HepG2 (cell line): ENCODE data around the gene SIGLEC10. TPM values are rescaled to one million over a fixed set of nuclear protein-coding genes. Genes with fewer than 3 reads are reported as not detected.

Experiments used
- AFF4 ChIP-seq: sonication (generic); formaldehyde crosslinking; IDR thresholded peaks from 2 replicates; pipeline ENCODE4 v1.4.0; 2020; ENCODE audit warnings: missing genetic modification reagents
- AGO2 ChIP-seq: fragments of 200-400 bp; formaldehyde crosslinking; optimal IDR thresholded peaks from 2 replicates; pipeline ENCODE3; 2017; ENCODE audit warnings: mild to moderate bottlenecking, low read depth, low read length, moderate library complexity
- FOXO1 ChIP-seq: sonication (generic); formaldehyde crosslinking; IDR thresholded peaks from 2 replicates; pipeline ENCODE4 v1.4.0; 2020; ENCODE audit warnings: missing genetic modification reagents
- KAT2B ChIP-seq: fragments of 150-350 bp; IDR thresholded peaks from 2 replicates; pipeline ENCODE4 v1.6.1; 2014; ENCODE audit warnings: low read depth, low read length, borderline replicate concordance
- KMT2B ChIP-seq: IDR thresholded peaks from 2 replicates; pipeline ENCODE4 v1.6.1; 2016; ENCODE audit warnings: missing genetic modification reagents, missing compliant biosample characterization
- MAF1 ChIP-seq: sonication (generic); formaldehyde crosslinking; IDR thresholded peaks from 2 replicates; pipeline ENCODE4 v1.5.0; 2020; ENCODE audit warnings: missing genetic modification reagents, borderline replicate concordance
- MBNL3 ChIP-seq: fragments of 250-450 bp; sonication (Bioruptor Pico); conservative IDR thresholded peaks from 2 replicates; pipeline ENCODE4 v1.8.0; 2022; ENCODE audit warnings: mild to moderate bottlenecking, inconsistent platforms
- TCF12 ChIP-seq, 2 experiments: fragments of 450-650 bp in 1 of 2; sonication (generic) in 1 of 2; formaldehyde crosslinking in 1 of 2; IDR thresholded peaks; 2 replicates each; pipeline versions ENCODE4 v1.6.1 to v1.8.0; 2017 to 2022; ENCODE audit warnings: antibody characterized with exemption in 1 of 2, mild to moderate bottlenecking in 1 of 2, missing genetic modification reagents in 1 of 2, moderate library complexity in 1 of 2
- ZBTB8A ChIP-seq: sonication (generic); formaldehyde crosslinking; IDR thresholded peaks from 2 replicates; pipeline ENCODE4 v1.4.0; 2020; ENCODE audit warnings: mild to moderate bottlenecking, low read depth, missing genetic modification reagents, borderline replicate concordance
- ZNF264 ChIP-seq: sonication (generic); formaldehyde crosslinking; IDR thresholded peaks from 2 replicates; pipeline ENCODE4 v1.4.0; 2020; ENCODE audit warnings: missing genetic modification reagents
- ZNF296 ChIP-seq: sonication (generic); formaldehyde crosslinking; conservative IDR thresholded peaks from 2 replicates; pipeline ENCODE4 v1.5.0; 2020; ENCODE audit warnings: mild to moderate bottlenecking, missing genetic modification reagents
- ZNF549 ChIP-seq: sonication (generic); formaldehyde crosslinking; IDR thresholded peaks from 2 replicates; pipeline ENCODE4 v1.5.0; 2020; ENCODE audit warnings: missing genetic modification reagents
- ZNF670 ChIP-seq: sonication (generic); formaldehyde crosslinking; IDR thresholded peaks from 2 replicates; pipeline ENCODE4 v1.8.0; 2022; ENCODE audit warnings: mild to moderate bottlenecking, missing genetic modification reagents, borderline replicate concordance
- polyA plus RNA-seq, 8 experiments: library from polyadenylated mRNA; depleted of rRNA in 3 of 8; stranded (reverse) in 7 of 8; unstranded in 1 of 8; fragments of >200 nt; fragmentation: Illumina TruSeq in 4 of 8; extraction: Trizol in 4 of 8; gene quantifications; 2 replicates each; pipeline versions ENCODE4 v1.2.1 to v1.2.3, GENCODE V29; 2011 to 2016; ENCODE audit warnings: low read depth in 4 of 8, missing spikeins in 1 of 8, mixed read lengths in 1 of 8; ENCODE audit not compliant: insufficient read depth in 1 of 8
- total RNA-seq, 5 experiments: library from RNA; depleted of rRNA; stranded (reverse); fragments of >200 nt; fragmentation: Illumina TruSeq; extraction: Trizol; gene quantifications; 2 replicates each; pipeline ENCODE4 v1.2.3, GENCODE V29; 2016; ENCODE audit warnings: low read depth in 1 of 5
- TF ChIP-seq, protein P1 (sequence below): sonication (generic); formaldehyde crosslinking; IDR thresholded peaks from 2 replicates; pipeline ENCODE4 v1.5.0; 2020; ENCODE audit warnings: mild to moderate bottlenecking, missing genetic modification reagents

The SIGLEC10 gene
- total and polyA plus RNA-seq, 2 of the 13 experiments (the other 11 are each of a cell fraction or from before 2014, with no cell fraction given), result not detected

- TF ChIP-seq AGO2 (no peak), TCF12 (IDR thresholded peaks at IDR 0.05) (no peak), TCF12 (CRISPR knock-in tag; IDR thresholded peaks at IDR 0.05) (no peak; the same call in 1 of the 2 replicates), ZBTB8A (peak; percentile 79; the same call in 1 of the 2 replicates), FOXO1 (CRISPR knock-in tag) (peak; percentile 90), MAF1 (CRISPR knock-in tag) (peak; percentile 92; the same call in 1 of the 2 replicates), KMT2B (CRISPR knock-in tag) (peak; percentile 93), AFF4 (0 out of 2 replicates have a peak, but pooled peaks have one; percentile 67), KAT2B (no peak), ZNF549 (0 out of 2 replicates have a peak, but pooled peaks have one; percentile 74), ZNF296 (CRISPR knock-in tag) (peak; percentile 91), ZNF264 (peak; percentile 97), MBNL3 (CRISPR knock-in tag) (no peak), ZNF670 (CRISPR knock-in tag) (no peak)
- TF ChIP-seq, protein P1, sequence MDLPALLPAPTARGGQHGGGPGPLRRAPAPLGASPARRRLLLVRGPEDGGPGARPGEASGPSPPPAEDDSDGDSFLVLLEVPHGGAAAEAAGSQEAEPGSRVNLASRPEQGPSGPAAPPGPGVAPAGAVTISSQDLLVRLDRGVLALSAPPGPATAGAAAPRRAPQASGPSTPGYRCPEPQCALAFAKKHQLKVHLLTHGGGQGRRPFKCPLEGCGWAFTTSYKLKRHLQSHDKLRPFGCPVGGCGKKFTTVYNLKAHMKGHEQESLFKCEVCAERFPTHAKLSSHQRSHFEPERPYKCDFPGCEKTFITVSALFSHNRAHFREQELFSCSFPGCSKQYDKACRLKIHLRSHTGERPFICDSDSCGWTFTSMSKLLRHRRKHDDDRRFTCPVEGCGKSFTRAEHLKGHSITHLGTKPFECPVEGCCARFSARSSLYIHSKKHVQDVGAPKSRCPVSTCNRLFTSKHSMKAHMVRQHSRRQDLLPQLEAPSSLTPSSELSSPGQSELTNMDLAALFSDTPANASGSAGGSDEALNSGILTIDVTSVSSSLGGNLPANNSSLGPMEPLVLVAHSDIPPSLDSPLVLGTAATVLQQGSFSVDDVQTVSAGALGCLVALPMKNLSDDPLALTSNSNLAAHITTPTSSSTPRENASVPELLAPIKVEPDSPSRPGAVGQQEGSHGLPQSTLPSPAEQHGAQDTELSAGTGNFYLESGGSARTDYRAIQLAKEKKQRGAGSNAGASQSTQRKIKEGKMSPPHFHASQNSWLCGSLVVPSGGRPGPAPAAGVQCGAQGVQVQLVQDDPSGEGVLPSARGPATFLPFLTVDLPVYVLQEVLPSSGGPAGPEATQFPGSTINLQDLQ (CRISPR knock-in tag), result peak; percentile 89
These were observed 4.6 kb upstream of the SIGLEC10 start (continued) for GRCh38 chr19:51422053-51422448.
